HepG2 (cell line): Measurements from ENCODE around the gene CA12. TPM values are rescaled to one million over a fixed set of nuclear protein-coding genes. Genes with fewer than 3 reads are reported as not detected.

Source experiments
- ATAC-seq: fragments of 200-7000 bp; cut with Tn5 transposase; 3 replicates; pipeline ENCODE4 v1.9.1; 2020; ENCODE audit warnings: mild to moderate bottlenecking, moderate library complexity
- BruUV-seq: library from RNA; stranded (reverse); fragments of 400-500 nt; replicated peaks from 2 replicates; lab custom pipeline; 2021; lab: Mats Ljungman, UMichigan
- CTCF ChIA-PET: fragments of 300-600 bp; formaldehyde crosslinking; extraction: SDS; loops from one replicate; lab custom pipeline; 2021; ENCODE audit warnings: low total read pairs, inconsistent platforms, low intra/inter-chr PET ratio; lab: Yijun Ruan, JAX
- POLR2A ChIA-PET: fragments of 350-600 bp; sonication (Branson Sonifier 250); formaldehyde crosslinking; loops from one replicate; lab custom pipeline; 2020; ENCODE audit warnings: antibody characterized with exemption, inconsistent platforms; lab: Yijun Ruan, JAX
- DNase-seq: peaks from one replicate; pipeline ENCODE4 v3.0.0-alpha.2; 2015; ENCODE audit warnings: low spot score
- FAIRE-seq: peaks from 3 replicates; lab custom pipeline; 2011; peaks lifted over from hg19 to GRCh38; lab: Jason Lieb, UNC
- H2AFZ ChIP-seq: one replicate; pipeline ENCODE4 v1.6.1; 2011; ENCODE audit warnings: low read length, inconsistent platforms
- H3K27ac ChIP-seq: fragments of 300-600 bp; 3 replicates; pipeline ENCODE4 v1.8.0; 2011; ENCODE audit warnings: mixed run types, mild to moderate bottlenecking, mixed read lengths, low read length, inconsistent platforms; ENCODE audit not compliant: insufficient read depth; ENCODE audit errors: extremely low read length
- H3K27me3 ChIP-seq, 2 experiments: fragments of 200-600 bp in 1 of 2; 2 replicates in 1 of 2; 3 replicates in 1 of 2; pipeline versions ENCODE4 v1.6.0 to v1.8.0; 2011; ENCODE audit warnings: low read length in 2 of 2, mild to moderate bottlenecking in 2 of 2, moderate library complexity in 2 of 2, inconsistent platforms in 1 of 2; ENCODE audit not compliant: insufficient read depth in 2 of 2, control insufficient read depth in 1 of 2
- H3K36me3 ChIP-seq, 2 experiments: fragments of 200-600 bp in 1 of 2; replicated peaks in 1 of 2; 2 replicates in 1 of 2; 3 replicates in 1 of 2; pipeline versions ENCODE4 v1.5.1 to v1.8.0; 2011; ENCODE audit warnings: low read length in 2 of 2, inconsistent platforms in 1 of 2; ENCODE audit not compliant: insufficient read depth in 2 of 2, control insufficient read depth in 1 of 2
- H3K4me1 ChIP-seq: 2 replicates; pipeline ENCODE4 v1.5.1; 2012; ENCODE audit warnings: low read length, inconsistent platforms; ENCODE audit not compliant: insufficient read depth
- H3K4me2 ChIP-seq: 2 replicates; pipeline ENCODE4 v1.6.0; 2011; ENCODE audit warnings: low read depth, low read length, inconsistent platforms
- H3K4me3 ChIP-seq, 3 experiments: fragments of 200-600 bp in 1 of 3; sonication (generic), shearing (Covaris generic) in 1 of 3; replicated peaks in 1 of 3; 2 replicates each; pipeline ENCODE4 v1.5.1; 2011 to 2016; ENCODE audit warnings: low read length in 3 of 3, inconsistent platforms in 2 of 3, low read depth in 2 of 3, mild to moderate bottlenecking in 2 of 3, control low read depth in 1 of 3, mixed read lengths in 1 of 3; ENCODE audit not compliant: insufficient read depth in 1 of 3
- H3K79me2 ChIP-seq: one replicate; pipeline ENCODE4 v1.6.1; 2011; ENCODE audit warnings: low read length, inconsistent platforms; ENCODE audit not compliant: insufficient read depth
- H3K9ac ChIP-seq: 2 replicates; pipeline ENCODE4 v1.6.0; 2011; ENCODE audit warnings: mild to moderate bottlenecking, low read depth, low read length, inconsistent platforms; ENCODE audit not compliant: insufficient read depth
- H3K9me3 ChIP-seq: 2 replicates; pipeline ENCODE4 v1.5.1; 2012; ENCODE audit warnings: mild to moderate bottlenecking, low read length
- H4K20me1 ChIP-seq: 2 replicates; pipeline ENCODE4 v1.6.0; 2011; ENCODE audit warnings: inconsistent platforms, mild to moderate bottlenecking, low read length, moderate library complexity; ENCODE audit not compliant: insufficient read depth
- ATF5 ChIP-seq: sonication (generic); formaldehyde crosslinking; IDR thresholded peaks from 2 replicates; pipeline ENCODE4 v1.4.0; 2020; ENCODE audit warnings: mild to moderate bottlenecking, low read depth, missing genetic modification reagents
- BCL3 ChIP-seq: sonication (generic); formaldehyde crosslinking; IDR thresholded peaks from 2 replicates; pipeline ENCODE4 v1.5.1; 2020; ENCODE audit warnings: mild to moderate bottlenecking, missing genetic modification reagents, moderate library complexity
- CEBPB ChIP-seq: IDR thresholded peaks from 2 replicates; pipeline ENCODE4 v1.6.1; 2011; ENCODE audit warnings: low read depth, low read length, improper control_type of control experiment, borderline replicate concordance
- ETV5 ChIP-seq: IDR thresholded peaks from 2 replicates; pipeline ENCODE4 v1.6.1; 2018; ENCODE audit warnings: missing biosample characterization, missing genetic modification reagents, inconsistent platforms, borderline replicate concordance
- KDM5A ChIP-seq: fragments of 200-600 bp; sonication (generic); IDR thresholded peaks from 2 replicates; pipeline ENCODE4 v1.7.0; 2018; ENCODE audit warnings: antibody characterized with exemption, mild to moderate bottlenecking, low read length, borderline replicate concordance
- MXD3 ChIP-seq: IDR thresholded peaks from 2 replicates; pipeline ENCODE4 v1.6.1; 2016; ENCODE audit warnings: mild to moderate bottlenecking, missing biosample characterization, missing genetic modification reagents
- ONECUT2 ChIP-seq: sonication (generic); formaldehyde crosslinking; IDR thresholded peaks from 2 replicates; pipeline ENCODE4 v1.4.0; 2020; ENCODE audit warnings: missing genetic modification reagents
- RARA ChIP-seq: IDR thresholded peaks from 2 replicates; pipeline ENCODE4 v1.6.1; 2016; ENCODE audit warnings: missing genetic modification reagents, missing compliant biosample characterization
- SCMH1 ChIP-seq: sonication (generic); formaldehyde crosslinking; IDR thresholded peaks from 2 replicates; pipeline ENCODE4 v1.9.0; 2021; ENCODE audit warnings: missing genetic modification reagents, mild to moderate bottlenecking, borderline replicate concordance
- SP5 ChIP-seq: IDR thresholded peaks from 2 replicates; pipeline ENCODE4 v1.6.1; 2016; ENCODE audit warnings: low read depth, borderline replicate concordance
- TCF7 ChIP-seq: sonication (generic); IDR thresholded peaks from 2 replicates; pipeline ENCODE4 v1.6.1; 2016; ENCODE audit warnings: antibody characterized with exemption, low read depth
- ZFP82 ChIP-seq: sonication (generic); formaldehyde crosslinking; IDR thresholded peaks from 2 replicates; pipeline ENCODE4 v1.5.1; 2020; ENCODE audit warnings: mild to moderate bottlenecking, missing genetic modification reagents, borderline replicate concordance
- ZGPAT ChIP-seq: IDR thresholded peaks from 2 replicates; pipeline ENCODE4 v1.6.1; 2016; ENCODE audit warnings: mild to moderate bottlenecking
- ZNF3 ChIP-seq: IDR thresholded peaks from 2 replicates; pipeline ENCODE4 v1.7.0; 2017; ENCODE audit warnings: inconsistent platforms
- ZNF468 ChIP-seq: sonication (generic); formaldehyde crosslinking; IDR thresholded peaks from 2 replicates; pipeline ENCODE4 v1.8.0; 2022; ENCODE audit warnings: mild to moderate bottlenecking, moderate library complexity, missing genetic modification reagents
- ZNF761 ChIP-seq: sonication (generic); formaldehyde crosslinking; conservative IDR thresholded peaks from 2 replicates; pipeline ENCODE4 v1.4.0; 2020; ENCODE audit warnings: mild to moderate bottlenecking, missing genetic modification reagents
- WGBS: methylation state at CpG from one replicate; pipeline ENCODE4 v1.1.6; 2017; ENCODE audit warnings: low lambda C conversion rate; 5-methylcytosine and 5-hydroxymethylcytosine counted together
- in situ Hi-C: cut with HindIII; loops from 2 replicates; pipeline ENCODE4 v1.10.0; 2017; ENCODE audit warnings: low pct_unique_long_range_greater_than_20kb; ENCODE audit not compliant: extremely low pct_ligation_motif_present
- intact Hi-C: fragments of 100-400 bp; cut with micrococcal nuclease; formaldehyde crosslinking; loops from one replicate; pipeline ENCODE4 v1.10.0; 2022; ENCODE audit not compliant: unreplicated experiment
- polyA plus RNA-seq, 8 experiments: library from polyadenylated mRNA; depleted of rRNA in 3 of 8; stranded (reverse) in 7 of 8; unstranded in 1 of 8; fragments of >200 nt; fragmentation: Illumina TruSeq in 4 of 8; extraction: Trizol in 4 of 8; gene quantifications; 2 replicates each; pipeline versions ENCODE4 v1.2.1 to v1.2.3, GENCODE V29; 2011 to 2016; ENCODE audit warnings: low read depth in 4 of 8, missing spikeins in 1 of 8, mixed read lengths in 1 of 8; ENCODE audit not compliant: insufficient read depth in 1 of 8
- total RNA-seq, 5 experiments: library from RNA; depleted of rRNA; stranded (reverse); fragments of >200 nt; fragmentation: Illumina TruSeq; extraction: Trizol; gene quantifications; 2 replicates each; pipeline ENCODE4 v1.2.3, GENCODE V29; 2016; ENCODE audit warnings: low read depth in 1 of 5

Gene CA12
- total and polyA plus RNA-seq, 2 of the 13 experiments (the other 11 are each of a cell fraction or from before 2014, with no cell fraction given) = 0.07 to 0.20 TPM

- TF ChIP-seq ZNF468 (CRISPR knock-in tag) = no peak
- no peak for TF ChIP-seq ZNF761 (CRISPR knock-in tag)
- TF ChIP-seq ATF5 = no peak
- TF ChIP-seq CEBPB = peak; percentile 55; the same call in 1 of the 2 replicates
- TF ChIP-seq MXD3 = no peak
- TF ChIP-seq, all 625 proteins: peak for 5
Measured at GRCh38 chr15:63396152-63396928, 14.7 kb upstream of the CA12 start (continued).

- peak overlapping the region; percentile 53 for H3K4me2 ChIP-seq
- ChIA-PET CTCF (no interaction called here), POLR2A (no interaction called here)
- in situ Hi-C loops (no loop called here), intact Hi-C loops (no loop called here)
- peaks cover 0 to 10% of the 10 kb centered on the region in 2 experiments; a peak in 1 of 5 replicates for H3K27me3 ChIP-seq
- no peak overlapping the region for H3K9ac ChIP-seq
- no peak overlapping the region for H2AFZ ChIP-seq
- ATAC-seq (no peak), DNase-seq (no peak), FAIRE-seq (no peak)
- no peaks in the 10 kb centered on the region for H3K79me2 ChIP-seq
- WGBS = 13% methylated on average over 4 of the region's 4 CpGs
- H3K36me3 ChIP-seq = no peaks in the 10 kb centered on the region
- peaks cover 32% of the 10 kb centered on the region for H3K4me1 ChIP-seq
- no peaks in the 10 kb centered on the region for H4K20me1 ChIP-seq
- BruUV-seq = no TSS peak
- no peak overlapping the region for H3K27ac ChIP-seq
- no peaks in the 10 kb centered on the region for H3K9me3 ChIP-seq
- H3K4me3 ChIP-seq = no peak overlapping the region
- TF ChIP-seq ZFP82 (CRISPR knock-in tag) = no peak
- no peak for TF ChIP-seq SCMH1
- TF ChIP-seq ZGPAT = no peak
- no peak for TF ChIP-seq BCL3 (CRISPR knock-in tag)
- no peak for TF ChIP-seq SP5
- TF ChIP-seq ETV5 (CRISPR knock-in tag) = no peak
- TF ChIP-seq KDM5A = no peak
- TF ChIP-seq RARA (CRISPR knock-in tag) = peak; percentile 56
- TF ChIP-seq ZNF3 (CRISPR knock-in tag) = no peak
- TF ChIP-seq TCF7 = no peak
- no peak for TF ChIP-seq ONECUT2 (CRISPR knock-in tag)
Measured at GRCh38 chr15:63395730-63396151, 14.1 kb upstream of the CA12 start.
